Colonic mucosa (tissue), 4 donors: ENCODE results near the gene ESR2. TPM values are rescaled to one million over a fixed set of nuclear protein-coding genes. Genes with fewer than 3 reads are reported as not detected.
"Not testable (repeated sequence)": the region's sequence is repeated elsewhere in the genome, so short reads cannot be mapped to it uniquely, and the experiment has no call there.

ENCODE experiments used
- DNase-seq: peaks from one replicate; pipeline ENCODE4 v3.0.0-alpha.2; 2020
- H3K27ac ChIP-seq: fragments of 200-600 bp; one replicate; pipeline ENCODE4 v1.8.0; 2021
- H3K27me3 ChIP-seq: fragments of 200-600 bp; one replicate; pipeline ENCODE4 v1.8.0; 2021
- H3K36me3 ChIP-seq: fragments of 200-600 bp; one replicate; pipeline ENCODE4 v1.8.0; 2021
- H3K4me1 ChIP-seq: fragments of 200-600 bp; one replicate; pipeline ENCODE4 v1.8.0; 2021; ENCODE audit warnings: mild to moderate bottlenecking
- H3K4me3 ChIP-seq: fragments of 200-600 bp; one replicate; pipeline ENCODE4 v1.8.0; 2021
- H3K9ac ChIP-seq, 2 donors: one replicate each; pipeline ENCODE4 v1.7.0; 2013; ENCODE audit warnings: control low read depth in 2 of 2, low read depth in 2 of 2, low read length in 2 of 2
- H3K9me3 ChIP-seq: fragments of 200-600 bp; one replicate; pipeline ENCODE4 v1.8.0; 2021
- intact Hi-C: fragments of 100-400 bp; cut with DNase I; formaldehyde crosslinking; loops from one replicate; pipeline ENCODE4 v1.14.1; 2022
- total RNA-seq, 2 donors: library from RNA; stranded (reverse); fragmentation: NEBNext Ultra II Directional in 1 of 2; extraction: Animal tissue kit (Norgen Biotek cat#: 25700) in 1 of 2; gene quantifications; one replicate each; pipeline ENCODE4 v1.2.1, GENCODE V29; 2021
- TF ChIP-seq, protein P1 (sequence below): fragments of 200-600 bp; IDR thresholded peaks from one replicate; pipeline ENCODE4 v1.8.0; 2022; ENCODE audit warnings: antibody characterized with exemption, mild to moderate bottlenecking
- donor health status: healthy.
- donor health status: DM: no; HTN: no; CAD: no.
- donor health status: DM: no; HTN: no; CAD: no.

The ESR2 gene
- total RNA-seq, 2 donors from 2014 or later: 0.42 to 0.85 TPM

DNA sequence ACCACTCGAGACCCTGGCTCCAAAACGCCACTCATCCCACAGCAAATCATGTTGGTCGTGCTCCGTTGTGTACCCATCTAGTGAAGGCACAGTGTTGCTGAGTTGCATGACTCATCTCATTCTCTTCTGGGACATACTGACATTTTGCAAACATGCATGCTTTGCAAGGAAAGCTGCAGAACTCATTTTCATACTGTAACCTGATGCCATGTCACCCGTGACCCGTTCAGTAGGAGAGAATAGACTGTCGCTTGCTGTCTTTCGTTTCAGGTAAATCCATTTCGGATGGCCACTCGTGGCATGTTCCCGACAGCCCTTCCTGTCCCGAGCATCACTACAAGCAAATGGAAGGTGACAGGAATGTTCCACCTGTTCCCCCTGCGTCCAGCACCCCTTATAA, 78.2 kb downstream of the ESR2 start:
- Histone ChIP-seq H3K4me1 (no peaks in the 10 kb centered on the region), H3K36me3 (peaks cover 32% of the 10 kb centered on the region), H3K4me3 (no peak overlapping the region), H3K27ac (no peak overlapping the region), H3K9ac (no peak overlapping the region), H3K27me3 (no peaks in the 10 kb centered on the region), H3K9me3 (no peaks in the 10 kb centered on the region)
- TF ChIP-seq, protein P1, sequence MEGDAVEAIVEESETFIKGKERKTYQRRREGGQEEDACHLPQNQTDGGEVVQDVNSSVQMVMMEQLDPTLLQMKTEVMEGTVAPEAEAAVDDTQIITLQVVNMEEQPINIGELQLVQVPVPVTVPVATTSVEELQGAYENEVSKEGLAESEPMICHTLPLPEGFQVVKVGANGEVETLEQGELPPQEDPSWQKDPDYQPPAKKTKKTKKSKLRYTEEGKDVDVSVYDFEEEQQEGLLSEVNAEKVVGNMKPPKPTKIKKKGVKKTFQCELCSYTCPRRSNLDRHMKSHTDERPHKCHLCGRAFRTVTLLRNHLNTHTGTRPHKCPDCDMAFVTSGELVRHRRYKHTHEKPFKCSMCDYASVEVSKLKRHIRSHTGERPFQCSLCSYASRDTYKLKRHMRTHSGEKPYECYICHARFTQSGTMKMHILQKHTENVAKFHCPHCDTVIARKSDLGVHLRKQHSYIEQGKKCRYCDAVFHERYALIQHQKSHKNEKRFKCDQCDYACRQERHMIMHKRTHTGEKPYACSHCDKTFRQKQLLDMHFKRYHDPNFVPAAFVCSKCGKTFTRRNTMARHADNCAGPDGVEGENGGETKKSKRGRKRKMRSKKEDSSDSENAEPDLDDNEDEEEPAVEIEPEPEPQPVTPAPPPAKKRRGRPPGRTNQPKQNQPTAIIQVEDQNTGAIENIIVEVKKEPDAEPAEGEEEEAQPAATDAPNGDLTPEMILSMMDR: no peak
- no peak for DNase-seq
- intact Hi-C loops: no loop called here

DNA sequence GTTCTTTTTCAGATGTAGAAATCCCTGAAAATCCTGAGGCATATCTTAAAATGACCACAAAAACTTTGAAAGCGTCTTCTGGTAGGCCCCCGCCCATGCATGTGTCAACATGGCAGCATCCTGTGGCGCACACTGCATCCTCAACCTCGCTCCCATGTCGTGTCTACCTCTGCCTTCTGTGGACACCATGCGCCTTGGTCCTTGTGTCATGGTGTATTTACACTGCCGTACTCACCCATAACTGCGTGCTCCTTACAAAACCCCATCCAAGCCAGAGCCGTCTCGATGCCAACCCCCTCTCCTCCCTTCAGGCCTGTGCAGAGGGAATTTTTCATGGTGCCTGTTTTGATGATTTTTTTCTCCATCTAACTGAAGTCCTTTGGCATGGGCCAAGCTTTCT, 78.9 kb downstream of the ESR2 start:
- intact Hi-C loops: no loop called here

DNA sequence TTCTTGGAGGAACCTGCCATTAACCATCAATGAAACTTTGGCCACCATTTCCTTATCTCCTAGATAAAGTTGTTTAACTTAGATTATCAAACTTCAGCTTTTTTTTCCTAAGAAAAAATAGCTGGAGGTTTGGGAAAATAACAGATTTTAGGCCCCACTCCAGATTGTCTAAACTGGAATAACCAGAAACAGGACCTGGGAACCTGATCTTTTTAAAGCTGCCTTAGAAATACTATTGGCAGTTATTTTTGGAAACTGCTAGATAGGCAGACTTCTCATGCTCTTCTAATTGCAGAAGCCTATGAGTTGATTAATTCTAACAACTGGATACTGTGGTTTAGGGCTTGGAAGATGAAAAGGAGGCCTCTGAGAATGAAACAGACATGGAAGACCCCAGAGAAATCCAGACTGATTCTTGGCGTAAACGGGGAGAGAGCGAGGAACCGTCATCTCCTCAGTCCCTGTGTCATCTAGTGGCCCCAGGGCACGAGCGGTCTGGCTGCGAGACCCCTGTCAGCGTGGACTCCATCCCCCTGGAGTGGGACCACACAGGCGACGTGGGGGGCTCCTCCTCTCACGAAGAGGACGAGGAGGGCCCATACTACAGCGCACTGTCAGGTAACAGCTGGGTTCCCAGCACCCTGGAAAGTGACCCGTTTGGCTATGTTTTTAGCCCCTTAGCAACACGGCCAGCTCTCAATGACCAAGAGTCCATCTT, 80.2 kb downstream of the ESR2 start:
- Histone ChIP-seq H3K4me1 (no peaks in the 10 kb centered on the region), H3K9ac (no peak overlapping the region), H3K9me3 (no peaks in the 10 kb centered on the region), H3K27ac (no peak overlapping the region), H3K27me3 (no peaks in the 10 kb centered on the region), H3K36me3 (peaks cover 25% of the 10 kb centered on the region), H3K4me3 (no peak overlapping the region)
- TF ChIP-seq, protein P1: no peak
- no peak for DNase-seq
- intact Hi-C loops: no loop called here

More for the DNA sequence above, 78.9 kb downstream of the ESR2 start:
- DNase-seq: no peak
- no peaks in the 10 kb centered on the region for H3K27me3 ChIP-seq
- no peaks in the 10 kb centered on the region for H3K9me3 ChIP-seq
- no peak overlapping the region for H3K4me3 ChIP-seq
- H3K9ac ChIP-seq: no peak overlapping the region
- H3K4me1 ChIP-seq: no peaks in the 10 kb centered on the region
- peaks cover 31% of the 10 kb centered on the region for H3K36me3 ChIP-seq
- TF ChIP-seq, protein P1: no peak
- H3K27ac ChIP-seq: no peak overlapping the region

DNA sequence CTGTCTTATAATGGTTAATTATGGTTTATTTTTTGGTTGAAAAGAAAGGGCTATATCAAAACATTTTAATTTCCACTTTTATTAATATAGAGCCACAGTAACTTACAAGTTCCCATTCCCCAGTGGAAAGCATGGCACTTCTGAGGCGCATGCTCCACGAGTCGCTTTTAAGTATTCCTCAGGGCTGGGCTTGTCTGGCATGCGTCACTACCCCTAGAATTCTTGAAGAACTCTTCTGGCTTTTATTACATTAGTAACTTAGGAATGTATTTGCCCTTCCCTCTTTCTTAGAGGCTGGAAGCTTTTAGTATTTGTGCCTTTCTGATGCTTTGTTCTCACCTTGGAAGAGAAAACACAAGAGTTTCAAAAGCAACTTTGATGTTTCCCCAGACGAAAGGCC, 81.1 kb downstream of the ESR2 start:
- Histone ChIP-seq H3K27ac (no peak overlapping the region), H3K9ac (no peak overlapping the region)
- intact Hi-C loops: no loop called here

DNA sequence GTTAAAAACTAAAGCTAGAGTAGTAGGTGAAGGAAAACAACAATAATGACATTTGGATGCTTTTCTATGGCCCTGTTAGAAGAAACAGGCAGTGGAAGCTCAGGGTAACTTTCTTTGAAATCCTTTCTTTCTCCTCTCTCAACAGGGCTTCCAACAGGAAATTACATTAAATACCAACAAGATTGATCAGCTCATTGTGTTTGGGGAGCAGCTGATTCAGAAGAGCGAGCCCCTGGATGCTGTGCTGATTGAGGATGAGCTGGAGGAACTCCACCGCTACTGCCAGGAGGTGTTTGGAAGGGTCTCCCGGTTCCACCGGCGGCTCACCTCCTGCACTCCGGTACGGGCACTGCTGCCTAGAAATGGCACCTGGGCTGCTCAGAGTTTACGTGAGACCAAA, 81.5 kb downstream of the ESR2 start:
- Histone ChIP-seq H3K9ac (no peak overlapping the region), H3K4me1 (no peaks in the 10 kb centered on the region), H3K4me3 (no peak overlapping the region), H3K27me3 (no peaks in the 10 kb centered on the region), H3K36me3 (peaks cover 16% of the 10 kb centered on the region), H3K27ac (no peak overlapping the region), H3K9me3 (no peaks in the 10 kb centered on the region)
- intact Hi-C loops: no loop called here
- TF ChIP-seq, protein P1: no peak
- no peak for DNase-seq

More for the DNA sequence above, 81.1 kb downstream of the ESR2 start:
- Histone ChIP-seq H3K36me3 (peaks cover 21% of the 10 kb centered on the region), H3K4me1 (no peaks in the 10 kb centered on the region), H3K4me3 (no peak overlapping the region), H3K9me3 (no peaks in the 10 kb centered on the region), H3K27me3 (no peaks in the 10 kb centered on the region)
- DNase-seq: no peak
- TF ChIP-seq, protein P1: no peak

DNA sequence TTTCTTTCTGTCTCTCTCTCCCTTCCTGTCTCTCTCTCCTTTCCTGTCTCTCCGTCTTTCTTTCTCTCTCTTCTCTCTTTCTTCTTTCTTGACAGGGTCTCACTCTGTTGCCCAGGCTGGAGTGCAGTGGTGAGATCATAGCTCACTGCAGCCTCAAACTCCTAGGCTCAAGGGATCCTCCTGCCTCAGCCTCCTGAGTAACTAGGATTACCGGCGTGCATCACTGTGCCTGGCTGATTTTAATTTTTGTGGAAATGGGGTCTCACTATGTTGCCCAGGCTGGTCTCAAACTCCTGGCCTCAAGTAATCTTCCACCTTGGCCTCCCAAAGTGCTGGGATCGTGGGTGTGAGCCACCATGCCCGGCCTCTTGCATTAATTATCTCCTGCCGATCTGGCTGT, 83.3 kb downstream of the ESR2 start:
- intact Hi-C loops, H3K4me1 ChIP-seq, DNase-seq, H3K4me3 ChIP-seq, H3K27ac ChIP-seq, H3K27me3 ChIP-seq, H3K9ac ChIP-seq, H3K9me3 ChIP-seq: not testable (repeated sequence)
- peaks cover 16% of the 10 kb centered on the region for H3K36me3 ChIP-seq
